A549 (cell line): ENCODE measurements around the gene PCDHA8. TPM values are rescaled to one million over a fixed set of nuclear protein-coding genes. Genes with fewer than 3 reads are reported as not detected.
A peak's percentile ranks its signal among the peaks of the same experiment; 100 is the strongest.
"Not testable (repeated sequence)": the region's sequence is repeated elsewhere in the genome, so short reads cannot be mapped to it uniquely, and the experiment has no call there.

Experiments
- ATAC-seq, 2 experiments: fragments of 200-7000 bp in 1 of 2; fragments of >200 bp in 1 of 2; cut with Nextera tagmentation in 1 of 2; cut with Tn5 transposase in 1 of 2; 3 replicates each; pipeline versions ENCODE4 v1.8.0 to v1.9.1; 2018 to 2020; ENCODE audit warnings: mild to moderate bottlenecking in 1 of 2, moderate library complexity in 1 of 2
- CTCF ChIA-PET: fragments of 300-600 bp; sonication (Branson Sonifier 250); formaldehyde crosslinking; extraction: SDS; loops from one replicate; lab custom pipeline; 2021; ENCODE audit warnings: antibody characterized with exemption, inconsistent platforms; lab: Yijun Ruan, JAX
- POLR2A ChIA-PET: fragments of 350-600 bp; formaldehyde crosslinking; extraction: SDS; loops from one replicate; lab custom pipeline; 2021; ENCODE audit warnings: antibody characterized with exemption, inconsistent platforms; lab: Yijun Ruan, JAX
- DNase-seq, 2 experiments: peaks; one replicate each; pipeline versions ENCODE4 v3.0.0 to v3.0.0-alpha.2; 2011 to 2016; ENCODE audit warnings: low read depth in 1 of 2, low spot score in 1 of 2
- FAIRE-seq: peaks from 2 replicates; lab custom pipeline; 2011; peaks lifted over from hg19 to GRCh38; lab: Jason Lieb, UNC
- H3K27ac ChIP-seq, 2 experiments: fragments of >200 bp; sonication (Bioruptor Twin); formaldehyde crosslinking; 3 replicates each; pipeline ENCODE4 v1.5.1; 2016 to 2017
- H3K4me1 ChIP-seq: fragments of >200 bp; sonication (Bioruptor Twin); formaldehyde crosslinking; 3 replicates; pipeline ENCODE4 v1.6.1; 2016
- H3K4me2 ChIP-seq: fragments of >200 bp; sonication (Bioruptor Twin); formaldehyde crosslinking; 3 replicates; pipeline ENCODE4 v1.6.1; 2016
- H3K4me3 ChIP-seq: fragments of >200 bp; sonication (Bioruptor Twin); formaldehyde crosslinking; 3 replicates; pipeline ENCODE4 v1.5.1; 2016
- H3K9me3 ChIP-seq: fragments of >200 bp; sonication (Bioruptor Twin); formaldehyde crosslinking; 3 replicates; pipeline ENCODE4 v1.6.1; 2016
- CTCF ChIP-seq: fragments of >200 bp; sonication (Bioruptor Twin); formaldehyde crosslinking; IDR thresholded peaks from 3 replicates; pipeline ENCODE4 v1.5.1; 2016
- FOSB ChIP-seq: fragments of 250-450 bp; sonication (Bioruptor Pico); IDR thresholded peaks from 2 replicates; pipeline ENCODE4 v1.5.0; 2020; ENCODE audit warnings: mild to moderate bottlenecking, moderate library complexity
- HOXB13 ChIP-seq: fragments of 250-450 bp; sonication (Bioruptor Pico); IDR thresholded peaks from 2 replicates; pipeline ENCODE4 v1.5.0; 2020; ENCODE audit warnings: low read depth, mild to moderate bottlenecking, moderate library complexity
- JUNB ChIP-seq: fragments of >200 bp; sonication (Bioruptor Twin); formaldehyde crosslinking; IDR thresholded peaks from 2 replicates; pipeline ENCODE4 v1.6.1; 2016
- MAFK ChIP-seq: fragments of 450-650 bp; IDR thresholded peaks from 2 replicates; pipeline ENCODE4 v1.6.1; 2014; ENCODE audit not compliant: partially characterized antibody
- NFE2L2 ChIP-seq: fragments of 150-350 bp; conservative IDR thresholded peaks from 2 replicates; pipeline ENCODE4 v1.6.1; 2014; ENCODE audit warnings: low read length
- POLR2A ChIP-seq: IDR thresholded peaks from 2 replicates; pipeline ENCODE4 v1.6.1; 2012; ENCODE audit warnings: mild to moderate bottlenecking, low read length
- RAD21 ChIP-seq, 2 experiments: fragments of >200 bp in 1 of 2; sonication (Bioruptor Twin) in 1 of 2; formaldehyde crosslinking in 1 of 2; IDR thresholded peaks in 1 of 2; conservative IDR thresholded peaks in 1 of 2; 2 replicates in 1 of 2; 3 replicates in 1 of 2; pipeline ENCODE4 v1.6.1; 2012 to 2018; ENCODE audit warnings: inconsistent platforms in 1 of 2
- RCOR1 ChIP-seq: fragments of 150-350 bp; IDR thresholded peaks from 2 replicates; pipeline ENCODE4 v1.6.1; 2014; ENCODE audit warnings: antibody characterized with exemption, low read length, low read depth
- SMC3 ChIP-seq: fragments of >200 bp; sonication (Bioruptor Twin); formaldehyde crosslinking; IDR thresholded peaks from 3 replicates; pipeline ENCODE4 v1.6.1; 2018; ENCODE audit warnings: inconsistent platforms
- TP53 ChIP-seq: fragments of 250-450 bp; sonication (Bioruptor Pico); IDR thresholded peaks from 2 replicates; pipeline ENCODE4 v1.5.0; 2021; ENCODE audit warnings: mild to moderate bottlenecking, moderate library complexity
- ZNF302 ChIP-seq: fragments of 250-450 bp; sonication (Bioruptor Pico); IDR thresholded peaks from 2 replicates; pipeline ENCODE4 v1.9.0; 2021; ENCODE audit warnings: inconsistent platforms, mild to moderate bottlenecking, moderate library complexity
- WGBS: methylation state at CpG from one replicate; pipeline ENCODE4 v1.1.6; 2017; ENCODE audit errors: missing lambda C conversion rate; 5-methylcytosine and 5-hydroxymethylcytosine counted together
- polyA plus RNA-seq, 4 experiments: library from polyadenylated mRNA; depleted of rRNA in 3 of 4; stranded (reverse); fragments of >200 nt; fragmentation: RNase III in 1 of 4; extraction: RNeasy Plus Mini Kit Qiagen cat#74134 plus additional on column Dnase treatment in 1 of 4; gene quantifications; 2 replicates in 3 of 4; 3 replicates in 1 of 4; pipeline ENCODE4 v1.2.3, GENCODE V29; 2011 to 2017

The PCDHA8 gene
- polyA plus RNA-seq, 2 of the 4 experiments (the other 2 are of a cell fraction) = 0.10 to 0.16 TPM

GRCh38 chr5:140870221-140871201 lies 29.5 kb downstream of the PCDHA8 start:
- FAIRE-seq = no peak
- CTCF ChIA-PET = interaction anchor here (0.5 to 3.4 kb wide), 6 partner anchors 8 to 171 kb away, joined by 3 to 36 read pairs (median 4); partner anchors contain the start of gene PCDHAC1
- 91% methylated on average over 108 of the region's 114 CpGs for WGBS

GRCh38 chr5:140875085-140876065 lies 34.4 kb downstream of the PCDHA8 start, which contains the start of gene PCDHA12:
Gene PCDHA12, plus strand, starts transcription at chr5:140875308. Its CDS starts 165 bp downstream, at chr5:140875473.
- Histone ChIP-seq H3K4me2 (peak within 1 kb of the TSS; percentile 59), H3K4me1 (no peaks in the 10 kb centered on the region), H3K9me3 (no peaks in the 10 kb centered on the region), H3K4me3 (peak within 1 kb of the TSS; percentile 54), H3K27ac (peak within 1 kb of the TSS; percentile 61 to 74)
- WGBS = 31% methylated on average over 36 of the region's 47 CpGs
- ATAC-seq (peak; percentile 84 to 90), FAIRE-seq (peak; percentile 74), DNase-seq (peak; percentile 67 to 72)
- CTCF ChIA-PET = interaction anchor here (0.5 to 3.6 kb wide), 47 partner anchors 9 to 445 kb away, joined by 3 to 59 read pairs (median 4); partner anchors contain the start of genes PCDHA4, PCDHA5, PCDHAC1 and PCDHAC2
- POLR2A ChIA-PET = interaction anchor here (1.1 to 2.4 kb wide), 3 partner anchors 51 to 165 kb away, joined by 3 to 26 read pairs (median 11); partner anchors contain the start of gene PCDHAC1
- TF ChIP-seq MAFK (peak; percentile 25), RAD21 (conservative IDR thresholded peaks at IDR 0.05 in 1 of 2, IDR thresholded peaks at IDR 0.05 in 1 of 2) (peak; percentile 76 to 79), ZNF302 (no peak), JUNB (no peak), NFE2L2 (no peak), CTCF (peak; percentile 68), SMC3 (peak; percentile 73), TP53 (CRISPR knock-in tag) (no peak)

More at GRCh38 chr5:140870221-140871201, 29.5 kb downstream of the PCDHA8 start:
- POLR2A ChIA-PET = no interaction called here
- DNase-seq (no peak), ATAC-seq (no peak)
- TF ChIP-seq POLR2A = no peak
- no peak for TF ChIP-seq RCOR1
- no peak for TF ChIP-seq HOXB13 (CRISPR knock-in tag)
- TF ChIP-seq FOSB (CRISPR knock-in tag) = no peak
- TF ChIP-seq, all 56 proteins: peak for 0
- Histone ChIP-seq H3K4me2 (no peak overlapping the region), H3K9me3 (no peaks in the 10 kb centered on the region), H3K4me3 (no peak overlapping the region), H3K27ac (no peak overlapping the region), H3K4me1 (no peaks in the 10 kb centered on the region)

GRCh38 chr5:140876541-140877261 lies 35.7 kb downstream of the PCDHA8 start:
- H3K4me2 ChIP-seq, H3K9me3 ChIP-seq, ATAC-seq, DNase-seq, H3K4me1 ChIP-seq, FAIRE-seq, H3K27ac ChIP-seq, H3K4me3 ChIP-seq: not testable (repeated sequence)
- CTCF ChIA-PET = interaction anchor here (0.8 to 3.6 kb wide), 19 partner anchors 8 to 168 kb away, joined by 3 to 59 read pairs (median 6); partner anchors contain the start of genes PCDHA4, PCDHA5, PCDHAC1 and PCDHAC2
- WGBS = 91% methylated on average over 69 of the region's 80 CpGs
- POLR2A ChIA-PET = interaction anchor here (2.4 kb wide), 1 partner anchor 164 kb away, joined by 26 read pairs; no protein-coding TSS in a partner anchor
